Erythroblast (primary cell): ENCODE measurements around the gene MLNR.

ENCODE experiments used
- GATA1 ChIP-seq: IDR thresholded peaks from 2 replicates; pipeline ENCODE4 v1.6.1; 2011; ENCODE audit warnings: low read depth, mild to moderate bottlenecking, control low read depth, low read length, moderate library complexity
- POLR2A ChIP-seq: IDR thresholded peaks from 2 replicates; pipeline ENCODE4 v1.6.1; 2011; ENCODE audit warnings: mild to moderate bottlenecking, low read length

- no peak for TF ChIP-seq POLR2A
- no peak for TF ChIP-seq GATA1
Measured at GRCh38 chr13:49226613-49227012, 6.5 kb downstream of the MLNR start.
